Measurements from ENCODE around the gene UBE2F.

GRCh38 chr2:238087211-238087610 lies 120.4 kb downstream of the UBE2F start:
- TF ChIP-seq CTCF (conservative IDR thresholded peaks at IDR 0.05; ENCODE audit: low read depth, low read length) (no peak), EZH2 (IDR thresholded peaks at IDR 0.05; ENCODE audit: borderline replicate concordance, low read depth, low read length, poor library complexity, severe bottlenecking) (no peak)

All from A673 (cell line).